ENCODE results near the gene HRH3. TPM values are rescaled to one million over a fixed set of nuclear protein-coding genes. Genes with fewer than 3 reads are reported as not detected.

The HRH3 gene
- total RNA-seq, 1 donor: not detected

- no peak overlapping the region for H3K4me3 ChIP-seq (ENCODE audit: low read depth, low read length)
- TF ChIP-seq CTCF (IDR thresholded peaks at IDR 0.05; ENCODE audit: insufficient read depth, low read length): no peak
- DNase-seq (ENCODE audit: low read depth): no peak
Observed at GRCh38 chr20:62168061-62168460, 52.0 kb downstream of the HRH3 start.

GRCh38 chr20:62167474-62167873 lies 52.6 kb downstream of the HRH3 start:
- H3K4me3 ChIP-seq (ENCODE audit: low read depth, low read length): no peak overlapping the region
- TF ChIP-seq CTCF (IDR thresholded peaks at IDR 0.05; ENCODE audit: insufficient read depth, low read length): no peak
- DNase-seq (ENCODE audit: low read depth): no peak

- no peak for TF ChIP-seq CTCF (IDR thresholded peaks at IDR 0.05; ENCODE audit: insufficient read depth, low read length)
- no peak overlapping the region for H3K4me3 ChIP-seq (ENCODE audit: low read depth, low read length)
- no peak for DNase-seq (ENCODE audit: low read depth)
Observed at GRCh38 chr20:62165762-62166399, 54.2 kb downstream of the HRH3 start.

Other genes with a start within 250 kb of the HRH3 start
- 2.9 and 5.4 TPM in 2 replicates for gene TAF4, start 154.4 kb downstream of the HRH3 start, total RNA-seq (ENCODE audit: low replicate concordance)
- gene LSM14B, start 97.8 kb downstream of the HRH3 start, total RNA-seq (ENCODE audit: low replicate concordance): 27.7 and 31.0 TPM in 2 replicates
- gene PSMA7, start 76.9 kb downstream of the HRH3 start, total RNA-seq (ENCODE audit: low replicate concordance): 237 and 282 TPM in 2 replicates
- gene SS18L1, start 76.5 kb downstream of the HRH3 start, total RNA-seq (ENCODE audit: low replicate concordance): 5.7 and 8.9 TPM in 2 replicates
- gene MTG2, start 37.2 kb downstream of the HRH3 start, total RNA-seq (ENCODE audit: low replicate concordance): 15.3 and 18.7 TPM in 2 replicates
- 21.1 and 31.6 TPM in 2 replicates for gene OSBPL2, start 18.2 kb upstream of the HRH3 start, total RNA-seq (ENCODE audit: low replicate concordance)
- gene ADRM1, start 82.7 kb upstream of the HRH3 start, total RNA-seq (ENCODE audit: low replicate concordance): 73.8 and 81.3 TPM in 2 replicates
- gene LAMA5, start 147.0 kb upstream of the HRH3 start, total RNA-seq (ENCODE audit: low replicate concordance): 5.6 and 11.1 TPM in 2 replicates
- gene RPS21, start 166.8 kb upstream of the HRH3 start, total RNA-seq (ENCODE audit: low replicate concordance): 754 and 1,887 TPM in 2 replicates
- gene CABLES2, start 187.0 kb upstream of the HRH3 start, total RNA-seq (ENCODE audit: low replicate concordance): 1.1 and 4.3 TPM in 2 replicates
- gene RBBP8NL, start 207.3 kb upstream of the HRH3 start, total RNA-seq (ENCODE audit: low replicate concordance): not detected in 2 replicates

Data from fibroblast of the aortic adventitia (primary cell).